Fibroblast of lung (primary cell): Measurements from ENCODE around the gene RMND5B. TPM values are rescaled to one million over a fixed set of nuclear protein-coding genes. Genes with fewer than 3 reads are reported as not detected.

Experiments
- DNase-seq, 2 donors: peaks; one replicate each; pipeline versions ENCODE4 v3.0.0 to v3.0.0-alpha.2; 2010; ENCODE audit warnings: low read depth in 2 of 2
- H2AFZ ChIP-seq: 2 replicates; pipeline ENCODE4 v1.5.1; 2012; ENCODE audit warnings: low read length, control low read depth, inconsistent platforms
- H3K27ac ChIP-seq: 2 replicates; pipeline ENCODE4 v1.5.1; 2011; ENCODE audit warnings: low read length, control low read depth; ENCODE audit not compliant: insufficient read depth
- H3K27me3 ChIP-seq: 2 replicates; pipeline ENCODE4 v1.5.1; 2011; ENCODE audit warnings: mild to moderate bottlenecking, low read length; ENCODE audit not compliant: control insufficient read depth, insufficient read depth
- H3K36me3 ChIP-seq: 2 replicates; pipeline ENCODE4 v1.5.1; 2011; ENCODE audit warnings: low read length; ENCODE audit not compliant: control insufficient read depth, insufficient read depth
- H3K4me1 ChIP-seq: 2 replicates; pipeline ENCODE4 v1.5.1; 2011; ENCODE audit warnings: low read length; ENCODE audit not compliant: control insufficient read depth, insufficient read depth; ENCODE audit errors: extremely low read depth
- H3K4me2 ChIP-seq: 2 replicates; pipeline ENCODE4 v1.5.1; 2011; ENCODE audit warnings: low read length, control low read depth; ENCODE audit not compliant: insufficient read depth; ENCODE audit errors: extremely low read depth
- H3K4me3 ChIP-seq, 4 experiments: fragments of 200-600 bp in 1 of 4; sonication (generic) in 1 of 4; replicated peaks in 1 of 4; 2 replicates each; pipeline ENCODE4 v1.5.1; 2011 to 2016; ENCODE audit warnings: low read length in 4 of 4, low read depth in 3 of 4, mild to moderate bottlenecking in 3 of 4, control low read depth in 2 of 4, inconsistent platforms in 1 of 4, mixed read lengths in 1 of 4; ENCODE audit not compliant: insufficient read depth in 1 of 4; ENCODE audit errors: control extremely low read depth in 1 of 4
- H3K79me2 ChIP-seq: 2 replicates; pipeline ENCODE4 v1.5.1; 2012; ENCODE audit warnings: mild to moderate bottlenecking, low read length, inconsistent platforms; ENCODE audit not compliant: control insufficient read depth, insufficient read depth
- H3K9ac ChIP-seq: 2 replicates; pipeline ENCODE4 v1.5.1; 2011; ENCODE audit warnings: mild to moderate bottlenecking, low read length, control low read depth; ENCODE audit not compliant: insufficient read depth
- H3K9me3 ChIP-seq: 2 replicates; pipeline ENCODE4 v1.5.1; 2012; ENCODE audit warnings: low read depth, low read length; ENCODE audit not compliant: control insufficient read depth, insufficient read depth
- H4K20me1 ChIP-seq: 2 replicates; pipeline ENCODE4 v1.5.1; 2011; ENCODE audit warnings: low read length; ENCODE audit not compliant: control insufficient read depth, insufficient read depth; ENCODE audit errors: extremely low read depth
- CTCF ChIP-seq, 2 donors: IDR thresholded peaks in 1 of 2; conservative IDR thresholded peaks in 1 of 2; 1 replicate in 1 of 2; 2 replicates in 1 of 2; pipeline ENCODE4 v1.5.1; 2011 to 2012; ENCODE audit warnings: low read length in 2 of 2, control low read depth in 1 of 2, inconsistent platforms in 1 of 2, low read depth in 1 of 2, mild to moderate bottlenecking in 1 of 2
- EZH2 ChIP-seq: IDR thresholded peaks from 2 replicates; pipeline ENCODE4 v1.5.1; 2012; ENCODE audit warnings: low read length, control low read depth, mild to moderate bottlenecking; ENCODE audit errors: missing control alignments
- polyA plus RNA-seq, 2 donors: library from polyadenylated mRNA; depleted of rRNA in 1 of 2; stranded (reverse) in 1 of 2; unstranded in 1 of 2; fragments of >200 nt; gene quantifications; 2 replicates each; pipeline ENCODE4 v1.2.1, GENCODE V29; 2011 to 2012; ENCODE audit warnings: missing spikeins in 1 of 2
- total RNA-seq: library from RNA; depleted of rRNA; stranded (reverse); fragments of >200 nt; gene quantifications from 2 replicates; pipeline ENCODE4 v1.2.1, GENCODE V29; 2014

Gene RMND5B
- total and polyA plus RNA-seq, 2 donors (not counting 1 experiment from before 2014, with no cell fraction given) = 22.3 to 22.5 TPM

- TF ChIP-seq CTCF (conservative IDR thresholded peaks at IDR 0.05 in 1 of 2, IDR thresholded peaks at IDR 0.05 in 1 of 2; ENCODE audit: low read depth in 1 of 2, low read length in 2 of 2) (no peak), EZH2 (peak; percentile 14)
- peaks cover 37% of the 10 kb centered on the region for H3K27me3 ChIP-seq
- H4K20me1 ChIP-seq = no peaks in the 10 kb centered on the region
- no peak overlapping the region for H2AFZ ChIP-seq
- peak overlapping the region in 1 of 4 experiments; percentile 36 for H3K4me3 ChIP-seq
- no peak overlapping the region for H3K27ac ChIP-seq
- H3K36me3 ChIP-seq = no peaks in the 10 kb centered on the region
- peak overlapping the region; percentile 51 for H3K4me2 ChIP-seq
- DNase-seq = no peak
- no peaks in the 10 kb centered on the region for H3K79me2 ChIP-seq
- H3K9ac ChIP-seq = no peak overlapping the region
- no peaks in the 10 kb centered on the region for H3K9me3 ChIP-seq
- no peaks in the 10 kb centered on the region for H3K4me1 ChIP-seq
Measured at GRCh38 chr5:178113841-178114324, 16.9 kb upstream of the RMND5B start.

- TF ChIP-seq CTCF (conservative IDR thresholded peaks at IDR 0.05 in 1 of 2, IDR thresholded peaks at IDR 0.05 in 1 of 2; ENCODE audit: low read depth in 1 of 2, low read length in 2 of 2) (no peak), EZH2 (peak; percentile 86)
- Histone ChIP-seq H3K4me3 (no peak overlapping the region), H3K79me2 (no peaks in the 10 kb centered on the region), H3K9ac (no peak overlapping the region), H4K20me1 (no peaks in the 10 kb centered on the region), H3K9me3 (no peaks in the 10 kb centered on the region), H2AFZ (no peak overlapping the region), H3K27ac (no peak overlapping the region), H3K4me2 (no peak overlapping the region), H3K36me3 (no peaks in the 10 kb centered on the region), H3K4me1 (no peaks in the 10 kb centered on the region), H3K27me3 (peaks cover 37% of the 10 kb centered on the region)
- no peak for DNase-seq
Measured at GRCh38 chr5:178114325-178115135, 16.3 kb upstream of the RMND5B start.

GRCh38 chr5:178115136-178115813 is 15.5 kb upstream of the RMND5B start:
- H3K4me3 ChIP-seq = no peak overlapping the region
- H4K20me1 ChIP-seq = no peaks in the 10 kb centered on the region
- no peaks in the 10 kb centered on the region for H3K9me3 ChIP-seq
- H3K79me2 ChIP-seq = no peaks in the 10 kb centered on the region
- no peak overlapping the region for H3K27ac ChIP-seq
- no peaks in the 10 kb centered on the region for H3K36me3 ChIP-seq
- no peak overlapping the region for H3K9ac ChIP-seq
- TF ChIP-seq CTCF (conservative IDR thresholded peaks at IDR 0.05 in 1 of 2, IDR thresholded peaks at IDR 0.05 in 1 of 2; ENCODE audit: low read depth in 1 of 2, low read length in 2 of 2) = no peak
- TF ChIP-seq EZH2 = no peak
- H3K4me2 ChIP-seq = no peak overlapping the region
- H3K27me3 ChIP-seq = peaks cover 37% of the 10 kb centered on the region
- H3K4me1 ChIP-seq = no peaks in the 10 kb centered on the region
- DNase-seq = no peak
- H2AFZ ChIP-seq = no peak overlapping the region
